Activated CD4-positive, alpha-beta T cell treated with anti-CD3 and anti-CD28 coated beads, Interleukin-2, amount 50 U/mL, for 48 hours (primary cell): ENCODE data around the gene PRSS38.
A peak's percentile ranks its signal among the peaks of the same experiment; 100 is the strongest.
"Not testable (repeated sequence)": the region's sequence is repeated elsewhere in the genome, so short reads cannot be mapped to it uniquely, and the experiment has no call there.

ENCODE experiments used
- DNase-seq, 2 experiments: peaks; one replicate each; pipeline ENCODE4 v3.0.0-alpha.2; 2020

PRSS38 gene

GRCh38 chr1:227846265-227846858 is 30.9 kb downstream of the PRSS38 start:
- DNase-seq: no peak

GRCh38 chr1:227847046-227847445 is 31.6 kb downstream of the PRSS38 start:
- DNase-seq: not testable (repeated sequence)

GRCh38 chr1:227848430-227848932 is 33.0 kb downstream of the PRSS38 start:
- DNase-seq: no peak

- no peak for DNase-seq
These were observed 33.8 kb downstream of the PRSS38 start for GRCh38 chr1:227849251-227849650.

GRCh38 chr1:227854189-227854588 is 38.7 kb downstream of the PRSS38 start:
- no peak for DNase-seq

- DNase-seq: no peak
These were observed 40.2 kb downstream of the PRSS38 start for GRCh38 chr1:227855687-227856086.

- no peak for DNase-seq
These were observed 40.8 kb downstream of the PRSS38 start for GRCh38 chr1:227856147-227856858.

GRCh38 chr1:227864882-227865281 is 49.4 kb downstream of the PRSS38 start:
- no peak for DNase-seq

- DNase-seq: no peak
These were observed 53.9 kb downstream of the PRSS38 start for GRCh38 chr1:227869279-227869842.

- DNase-seq: no peak
These were observed 54.4 kb downstream of the PRSS38 start for GRCh38 chr1:227869851-227870305.

GRCh38 chr1:227870366-227870765 is 54.9 kb downstream of the PRSS38 start:
- DNase-seq: no peak

GRCh38 chr1:227871892-227872291 is 56.4 kb downstream of the PRSS38 start:
- not testable (repeated sequence) for DNase-seq

- not testable (repeated sequence) for DNase-seq
These were observed 62.3 kb downstream of the PRSS38 start for GRCh38 chr1:227877810-227878209.

GRCh38 chr1:227880342-227880924 is 65.0 kb downstream of the PRSS38 start:
- no peak for DNase-seq

- no peak for DNase-seq
These were observed 67.6 kb downstream of the PRSS38 start for GRCh38 chr1:227883073-227883520.

GRCh38 chr1:227883641-227884301 is 68.3 kb downstream of the PRSS38 start:
- DNase-seq: no peak

GRCh38 chr1:227884370-227885134 is 69.1 kb downstream of the PRSS38 start:
- DNase-seq: no peak

- DNase-seq: peak in 1 of 2 experiments; percentile 31
These were observed 69.7 kb downstream of the PRSS38 start for GRCh38 chr1:227885135-227885647.

- DNase-seq: peak in 1 of 2 experiments; percentile 17
These were observed 70.4 kb downstream of the PRSS38 start for GRCh38 chr1:227885648-227886502.

GRCh38 chr1:227886503-227886961 is 71.1 kb downstream of the PRSS38 start:
- DNase-seq: no peak
